HG03520 (cell line): ENCODE results near the gene PNMA8A.
"Not testable (repeated sequence)": the region's sequence is repeated elsewhere in the genome, so short reads cannot be mapped to it uniquely, and the experiment has no call there.

ENCODE experiments used
- ATAC-seq: cut with Tn5 transposase; IDR thresholded peaks from one replicate; pipeline ENCODE4 v1.9.1; 2021; ENCODE audit warnings: mild to moderate bottlenecking, moderate library complexity; ENCODE audit not compliant: unreplicated experiment

PNMA8A gene

DNA sequence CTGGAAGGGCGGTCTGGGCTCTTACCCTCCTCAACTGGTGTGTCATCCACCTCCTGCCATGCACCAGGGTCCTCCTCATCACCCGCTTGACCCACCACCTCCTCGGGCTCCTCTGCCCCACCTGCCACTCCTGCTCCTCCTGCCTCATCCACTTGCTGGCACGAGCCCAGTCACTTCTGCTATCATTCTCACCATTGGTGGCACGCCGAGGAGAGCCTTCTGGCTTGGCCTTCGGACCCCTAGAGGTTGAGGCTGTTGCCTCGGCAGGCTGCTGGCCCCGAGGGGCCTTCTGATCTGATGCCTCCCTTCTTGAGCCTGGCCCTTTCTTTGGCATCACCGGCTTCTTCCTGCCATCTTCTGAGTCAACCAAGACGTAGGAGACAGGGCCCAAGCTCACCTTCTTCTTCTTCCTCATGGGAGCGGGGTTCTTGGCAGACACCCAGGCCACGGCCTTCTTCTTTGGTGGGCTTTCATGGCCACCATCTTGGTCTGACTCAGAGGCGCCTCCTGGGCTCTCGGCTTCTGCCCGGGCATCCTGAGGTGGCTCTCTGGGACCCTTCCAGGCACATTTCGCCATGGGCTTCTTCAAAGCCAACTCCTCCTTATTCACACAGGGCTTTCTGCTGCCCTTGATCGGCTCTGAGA is 1.7 kb downstream of the PNMA8A start:
- no peak for ATAC-seq

DNA sequence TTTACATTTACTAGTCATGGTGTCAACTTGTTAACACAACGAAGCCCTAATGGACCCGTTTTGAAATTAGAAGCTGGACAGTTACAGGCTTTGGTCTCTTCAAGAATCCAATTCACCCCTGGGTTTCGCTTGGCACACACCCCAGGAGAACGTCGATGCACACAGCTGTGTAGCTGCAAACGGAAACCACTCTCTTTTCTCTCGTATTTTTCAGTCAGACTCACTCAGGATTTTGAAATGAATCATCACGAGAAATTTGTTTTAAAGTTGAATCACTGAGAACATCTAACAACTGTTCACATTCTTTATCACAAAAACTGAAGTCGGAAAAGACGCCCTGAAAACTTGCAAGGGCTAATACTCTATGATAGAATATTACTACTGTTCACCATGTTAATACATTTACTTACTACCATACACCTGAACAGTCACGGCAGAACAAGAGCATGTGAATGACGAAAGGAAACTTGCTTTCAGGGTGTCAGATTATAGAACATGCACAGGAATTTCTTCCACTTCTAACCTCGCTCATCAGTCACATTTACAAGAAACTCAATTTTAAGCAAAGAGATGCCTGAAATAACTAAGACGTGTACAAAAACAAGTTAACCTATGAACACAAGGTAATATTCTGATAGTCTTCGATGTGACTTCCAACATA is 4.7 kb downstream of the PNMA8A start:
- no peak for ATAC-seq

DNA sequence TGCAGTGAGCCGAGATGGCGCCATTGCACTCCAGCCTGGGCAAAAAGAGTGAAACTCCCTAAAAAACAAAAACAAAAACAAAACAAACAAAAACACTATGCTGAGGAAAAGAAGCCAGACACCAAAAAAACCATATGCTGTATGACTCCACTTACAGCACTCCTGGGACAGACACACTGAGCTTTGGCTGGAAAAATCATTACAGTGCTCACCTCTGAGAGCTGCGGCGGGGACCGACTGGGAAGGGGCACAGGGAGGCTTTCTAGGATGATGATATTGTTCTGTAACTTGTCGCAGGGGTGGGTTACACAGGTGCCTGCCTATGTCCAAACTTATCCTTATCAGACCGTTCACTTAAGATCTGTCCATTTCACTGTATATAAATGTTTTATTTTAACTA is 7.8 kb downstream of the PNMA8A start:
- no peak for ATAC-seq

DNA sequence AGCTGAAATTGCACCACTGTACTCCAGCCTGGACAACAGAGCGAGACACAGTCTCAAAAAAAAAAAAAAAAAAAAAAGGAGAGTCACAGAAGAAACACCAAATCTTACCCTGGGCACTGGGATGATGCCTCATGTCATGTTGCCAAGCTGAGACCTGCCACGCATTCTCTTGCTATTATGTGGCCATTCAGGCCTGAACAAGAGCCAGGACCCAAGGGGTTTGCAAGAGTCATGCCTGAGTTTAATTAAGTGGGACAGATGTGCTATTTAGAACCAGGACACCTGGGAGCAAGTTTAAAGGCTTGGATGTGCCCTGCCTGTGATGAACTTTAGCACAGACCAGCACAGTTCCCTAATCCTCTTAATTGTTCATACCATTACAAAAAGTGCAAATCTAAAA is 9.8 kb downstream of the PNMA8A start:
- no peak for ATAC-seq

DNA sequence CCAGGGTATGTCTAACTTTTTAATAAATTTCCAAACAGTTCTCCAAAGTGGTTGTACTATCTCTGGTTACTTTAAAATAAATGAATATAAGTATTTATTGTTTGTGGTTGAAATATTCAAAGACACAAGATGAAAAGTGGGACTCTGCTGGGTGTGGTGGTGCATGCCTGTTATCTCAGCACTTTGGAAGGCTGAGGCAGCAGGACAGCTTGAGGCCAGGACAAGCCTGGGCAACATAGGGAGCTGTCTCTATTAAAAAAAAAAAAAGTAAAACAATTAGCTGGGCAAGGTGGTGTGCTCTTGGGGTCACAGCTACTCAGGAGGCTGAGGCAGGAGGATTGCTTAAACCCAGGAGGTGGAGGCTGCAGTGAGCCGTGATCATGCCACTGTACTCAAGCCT is 10.4 kb downstream of the PNMA8A start:
- ATAC-seq = no peak

DNA sequence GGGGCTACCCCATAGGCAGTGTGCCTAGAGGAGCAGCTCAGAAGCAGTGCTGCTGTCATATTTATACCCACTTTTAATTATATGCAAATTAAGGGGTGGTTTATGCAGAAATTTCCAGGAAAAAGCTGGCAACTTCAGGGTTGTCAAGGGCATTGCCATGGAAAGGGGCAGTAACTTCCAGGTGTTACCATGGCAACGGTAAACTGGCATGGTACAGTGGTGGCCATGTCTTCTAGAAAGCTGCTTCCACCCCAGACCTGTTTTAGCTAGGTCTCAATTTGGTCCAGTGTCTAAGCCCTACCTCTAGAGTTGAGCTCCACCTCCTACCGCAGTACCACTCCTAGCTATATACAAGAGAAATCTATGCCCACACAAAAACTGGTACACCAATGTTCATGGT is 11.3 kb downstream of the PNMA8A start:
- ATAC-seq = no peak

DNA sequence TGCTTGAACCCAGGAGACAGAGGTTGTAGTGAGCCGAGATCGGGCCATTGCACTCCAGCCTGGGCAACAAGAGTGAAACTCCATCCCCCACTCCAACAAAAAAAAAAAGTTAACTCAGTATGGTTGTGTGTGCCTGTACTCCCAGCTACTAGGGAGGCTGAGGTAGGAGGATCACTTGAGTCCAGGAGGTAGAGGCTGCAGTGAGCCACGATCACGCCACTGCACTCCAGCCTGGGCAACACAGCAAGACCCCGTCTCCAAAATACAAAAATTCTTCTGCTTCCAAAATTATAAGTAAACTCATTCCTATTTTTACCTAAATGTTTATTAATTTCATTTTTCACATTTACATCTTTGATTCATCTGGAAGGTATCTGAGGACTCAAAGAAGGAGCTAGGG is 14.4 kb downstream of the PNMA8A start:
- no peak for ATAC-seq

DNA sequence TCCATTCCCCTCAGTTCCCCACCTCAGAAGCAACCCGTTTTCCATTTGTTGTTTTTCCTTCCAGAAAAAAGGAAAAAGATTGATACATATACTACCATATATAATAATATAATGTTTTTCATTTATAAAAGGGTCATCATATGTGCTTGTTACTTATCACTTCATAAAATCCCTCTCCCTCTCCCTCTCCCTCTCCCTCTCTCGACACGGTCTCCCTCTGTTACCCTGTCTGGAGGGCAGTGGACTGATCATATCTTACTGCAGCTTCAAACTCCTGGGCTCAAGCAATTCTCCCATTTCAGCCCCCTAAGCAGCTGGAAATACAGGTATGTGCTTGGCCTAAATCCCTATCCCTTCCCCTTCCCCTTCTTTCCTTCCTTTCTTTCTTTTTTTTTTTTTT is 17.1 kb downstream of the PNMA8A start:
- ATAC-seq = no peak

DNA sequence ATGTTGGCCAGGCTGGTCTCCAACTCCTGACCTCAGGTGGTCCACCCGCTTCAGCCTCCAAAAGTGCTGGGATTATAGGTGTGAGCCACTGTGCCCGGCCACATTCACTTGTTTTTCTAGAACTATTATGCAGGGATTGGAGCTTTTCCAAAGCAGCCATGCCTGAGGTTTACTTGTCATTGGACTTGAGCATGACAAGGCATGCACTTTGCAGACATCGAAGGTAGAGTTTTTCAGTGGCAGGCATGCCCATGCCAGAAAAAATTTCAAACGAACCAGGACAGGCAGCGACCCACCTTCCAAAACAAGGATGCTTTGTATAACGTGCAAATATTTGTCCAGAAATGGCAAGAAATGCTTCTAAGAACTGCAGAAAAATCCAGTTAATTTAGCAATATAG is 17.7 kb downstream of the PNMA8A start:
- ATAC-seq = no peak

DNA sequence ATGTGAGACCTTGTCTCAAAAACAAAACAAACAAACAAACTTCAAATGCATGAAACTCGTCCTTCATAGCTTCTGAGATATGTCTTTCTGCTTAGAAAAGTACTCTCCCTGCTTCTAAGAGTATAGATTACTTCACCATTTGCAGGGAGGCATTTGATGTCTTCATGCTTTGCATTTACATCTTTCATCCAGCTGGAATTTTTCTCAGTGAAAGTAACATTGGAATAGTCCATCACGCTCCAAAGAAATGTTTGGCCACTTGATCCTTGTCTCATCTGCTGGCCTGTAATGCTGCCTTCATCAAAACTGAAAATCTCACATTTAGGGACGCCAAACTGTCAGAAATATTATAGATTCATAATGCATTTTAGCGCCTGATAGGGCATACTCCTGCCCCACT is 19.2 kb downstream of the PNMA8A start:
- no peak for ATAC-seq

DNA sequence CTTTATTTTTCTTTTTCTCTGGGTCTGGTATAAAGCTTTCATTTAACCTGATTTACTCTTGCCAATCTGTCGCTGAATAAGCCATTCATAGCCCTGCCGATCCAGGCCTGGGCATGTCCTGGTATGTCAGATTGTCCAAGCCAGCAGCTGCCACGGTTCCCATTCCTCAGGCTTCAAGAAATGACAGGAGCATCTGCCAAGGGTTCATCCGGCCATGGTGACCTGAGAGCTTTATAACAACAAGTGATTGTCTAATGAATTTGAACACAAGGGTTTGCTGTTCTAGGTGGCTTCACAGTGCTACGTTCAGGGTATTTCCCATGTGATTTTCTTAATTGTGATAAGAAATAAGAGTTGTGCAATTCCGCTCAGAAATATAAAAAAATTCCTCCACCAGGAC is 20.0 kb downstream of the PNMA8A start:
- ATAC-seq = no peak

DNA sequence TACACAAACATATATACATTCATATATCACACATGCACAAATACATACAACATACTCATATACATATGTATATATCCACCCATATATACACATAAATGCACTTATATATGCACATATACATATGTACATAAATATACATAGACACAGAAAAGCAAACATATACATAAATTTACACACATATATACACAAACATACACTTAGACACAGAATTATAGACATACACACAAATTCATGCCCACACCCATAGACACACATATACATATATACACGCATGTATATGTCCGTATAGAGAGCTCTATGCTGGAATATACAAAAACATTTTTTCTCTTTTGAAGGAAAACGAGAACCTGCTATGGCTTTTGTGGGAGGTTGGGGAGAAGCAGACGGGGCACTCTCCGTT is 20.6 kb downstream of the PNMA8A start:
- no peak for ATAC-seq

DNA sequence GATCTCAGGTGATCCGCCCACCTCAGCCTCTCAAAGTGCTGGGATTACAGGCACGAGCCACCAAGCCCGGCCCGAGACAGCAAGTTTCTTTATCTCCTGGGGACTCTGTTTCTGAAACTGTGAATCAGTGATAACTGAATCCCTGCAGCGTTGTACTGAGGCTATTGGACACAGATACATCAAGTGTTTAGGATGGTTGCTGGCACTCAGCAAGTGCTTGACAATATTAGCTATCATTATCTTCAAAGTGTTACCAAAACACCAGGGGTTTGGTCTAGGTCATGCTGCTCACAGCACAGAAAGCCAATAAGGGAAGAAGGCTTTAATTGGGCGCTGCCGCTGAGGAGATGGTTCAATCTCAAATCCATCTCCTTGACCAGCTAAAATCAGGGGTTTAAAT is 22.1 kb downstream of the PNMA8A start:
- no peak for ATAC-seq

DNA sequence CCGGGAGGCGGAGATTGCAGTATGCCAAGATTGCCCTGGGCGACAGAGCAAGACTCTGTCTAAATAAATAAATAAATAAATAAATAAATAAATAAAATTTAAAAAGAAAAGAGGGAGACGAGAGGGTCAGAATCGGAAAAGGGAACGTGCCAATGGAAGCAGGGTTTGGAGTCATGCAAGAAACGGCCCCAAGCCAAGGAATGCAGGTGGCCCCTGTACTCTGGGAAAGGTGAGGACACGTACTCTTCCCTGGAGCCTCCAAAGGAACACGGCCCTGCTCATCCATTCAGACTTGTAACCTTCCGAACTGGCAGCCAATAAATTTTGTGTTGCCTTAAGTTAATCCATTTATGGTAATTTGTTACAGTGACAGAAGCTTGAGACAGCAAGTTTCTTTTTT is 22.8 kb downstream of the PNMA8A start:
- ATAC-seq = no peak

DNA sequence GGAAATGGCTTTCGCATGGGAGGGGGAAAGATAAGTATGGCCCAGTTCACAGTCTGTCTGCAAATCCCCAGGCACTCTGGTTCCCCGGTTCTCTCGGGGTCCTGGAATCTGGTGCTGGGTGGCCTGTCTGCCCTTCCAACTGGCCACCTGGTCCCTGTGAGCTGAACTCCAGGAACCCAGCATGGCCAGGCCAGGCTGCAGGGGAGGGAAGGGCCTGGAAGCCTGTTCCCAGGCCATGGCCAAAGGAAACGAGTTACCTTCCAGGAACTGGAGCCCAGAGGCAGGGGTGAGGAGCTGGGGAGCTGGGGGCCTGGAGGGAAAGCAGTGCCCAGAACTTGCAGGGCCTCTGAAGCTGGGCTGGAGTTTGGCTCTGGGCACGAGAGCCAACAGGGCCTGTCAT is 23.5 kb downstream of the PNMA8A start:
- ATAC-seq = no peak

DNA sequence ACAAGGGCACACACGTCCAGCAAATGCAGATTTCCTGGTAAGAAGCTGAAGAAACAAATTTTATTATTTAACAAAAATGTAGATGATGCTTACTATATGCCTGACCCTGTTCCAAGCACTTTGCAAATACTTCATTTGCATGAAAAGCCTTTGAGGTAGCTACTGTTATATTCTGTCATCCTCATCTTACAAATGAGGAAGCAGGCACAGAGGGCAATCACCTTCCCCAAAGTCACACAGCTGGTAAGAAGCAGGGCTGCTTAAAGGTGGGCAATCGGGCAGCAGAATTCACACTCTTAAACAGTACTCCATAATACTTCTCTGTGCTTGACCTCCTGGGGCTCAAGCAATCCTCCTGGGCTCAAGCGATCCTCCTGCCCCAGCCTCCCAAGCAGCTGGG is 24.4 kb downstream of the PNMA8A start:
- ATAC-seq = no peak

DNA sequence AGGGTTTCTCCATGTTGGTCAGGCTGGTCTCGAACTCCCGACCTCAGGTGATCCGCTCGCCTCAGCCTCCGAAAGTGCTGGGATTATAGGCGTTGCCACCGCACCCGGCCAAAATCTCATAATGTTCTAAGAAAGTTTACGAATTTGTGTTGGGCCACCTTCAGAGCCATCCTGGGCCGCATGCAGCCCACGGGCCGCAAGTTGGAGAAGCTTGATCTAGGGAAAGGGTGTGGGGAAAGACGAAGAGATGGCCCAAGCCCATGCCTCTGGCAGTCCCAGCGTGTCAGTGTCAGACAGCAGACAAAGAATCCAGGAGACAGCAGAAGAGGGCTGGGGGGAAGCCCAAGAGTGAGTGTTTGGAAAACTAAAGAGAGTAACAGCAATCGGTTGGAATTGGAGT is 25.3 kb downstream of the PNMA8A start:
- ATAC-seq = no peak

DNA sequence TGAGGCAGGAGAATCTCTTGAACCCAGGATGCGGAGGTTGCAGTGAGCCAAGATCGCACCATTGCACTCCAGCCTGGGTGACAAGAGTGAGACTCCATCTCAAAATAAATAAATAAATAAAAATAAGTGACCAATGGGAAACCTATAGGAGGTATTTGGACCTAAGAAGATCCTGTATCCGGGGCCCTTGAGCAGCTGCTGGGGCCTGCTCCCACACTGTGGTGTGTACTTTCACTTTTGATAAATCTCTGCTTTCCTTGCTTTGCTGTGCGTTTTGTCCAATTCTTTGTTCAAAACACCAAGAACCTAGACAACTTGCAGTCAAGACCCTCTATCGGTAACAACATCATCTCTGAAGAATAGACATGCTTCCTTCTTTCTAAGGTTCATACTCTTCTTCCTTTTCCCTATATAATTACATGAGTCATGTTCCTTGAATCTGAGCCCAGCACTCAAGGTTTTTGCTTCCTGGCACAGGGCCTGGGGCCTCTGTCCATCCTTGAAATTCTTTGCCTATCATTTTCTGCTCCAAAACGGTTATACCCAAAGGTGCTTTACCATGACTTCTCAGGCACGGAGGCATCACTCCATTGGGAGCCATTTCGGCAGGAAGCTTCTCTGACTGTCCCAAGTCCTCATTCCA is 28.4 kb downstream of the PNMA8A start:
- ATAC-seq = no peak

DNA sequence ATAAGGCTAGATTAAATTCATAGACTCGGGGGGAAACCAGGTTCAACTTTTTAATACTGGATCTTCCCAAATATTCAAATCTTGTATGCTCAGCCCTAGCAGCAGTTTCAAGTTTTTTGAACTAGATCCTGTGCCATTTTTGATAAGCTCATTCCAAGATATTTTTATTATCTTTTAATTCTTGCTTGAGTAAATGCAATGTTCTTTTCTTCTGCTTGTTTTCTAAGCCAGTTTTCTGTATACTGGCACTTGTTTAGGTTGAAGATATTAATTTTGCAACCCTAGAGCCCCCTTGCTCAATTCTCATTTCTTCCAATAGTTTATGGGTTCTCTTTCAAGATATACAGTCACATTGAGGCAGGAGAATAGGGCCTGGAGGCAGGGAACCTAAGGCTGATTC is 29.5 kb downstream of the PNMA8A start:
- no peak for ATAC-seq

DNA sequence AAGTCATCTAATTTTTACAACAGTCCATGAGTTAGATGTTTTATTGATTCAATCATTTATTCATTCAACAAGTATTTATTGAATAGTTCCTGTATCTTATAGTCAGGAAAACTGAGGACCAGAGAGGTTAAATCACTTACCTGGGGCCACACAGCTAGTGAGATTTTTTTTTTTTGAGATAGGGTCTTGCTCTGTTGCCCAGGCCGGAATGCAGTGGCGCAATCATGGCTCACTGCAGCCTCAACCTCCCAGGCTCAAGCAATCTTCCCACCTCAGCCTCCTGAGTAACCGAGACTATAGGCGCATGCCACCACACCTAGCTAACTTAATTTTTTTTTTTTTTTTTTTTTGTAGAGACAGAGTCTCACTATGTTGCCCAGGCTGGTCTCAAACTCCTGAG is 35.7 kb downstream of the PNMA8A start:
- ATAC-seq = not testable (repeated sequence)

DNA sequence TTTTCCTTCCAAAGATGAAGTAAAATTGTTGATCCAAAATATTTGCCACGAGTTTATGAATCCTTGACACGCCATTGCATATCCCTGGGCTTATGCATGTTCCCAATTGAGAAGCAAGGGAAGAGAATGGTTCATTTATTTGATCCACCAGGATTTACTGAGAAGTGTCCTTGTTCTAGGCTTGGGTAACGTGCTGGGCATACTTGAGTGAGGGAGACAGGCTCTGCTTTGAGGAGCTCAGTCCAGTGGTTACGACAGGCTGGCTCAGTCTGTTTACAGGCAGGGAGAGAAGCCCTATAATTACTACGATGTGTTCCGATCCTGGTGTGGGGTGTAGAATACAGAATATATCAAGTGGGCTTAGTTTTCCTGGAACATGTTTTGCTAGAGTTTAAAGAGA is 36.4 kb downstream of the PNMA8A start:
- ATAC-seq = no peak

DNA sequence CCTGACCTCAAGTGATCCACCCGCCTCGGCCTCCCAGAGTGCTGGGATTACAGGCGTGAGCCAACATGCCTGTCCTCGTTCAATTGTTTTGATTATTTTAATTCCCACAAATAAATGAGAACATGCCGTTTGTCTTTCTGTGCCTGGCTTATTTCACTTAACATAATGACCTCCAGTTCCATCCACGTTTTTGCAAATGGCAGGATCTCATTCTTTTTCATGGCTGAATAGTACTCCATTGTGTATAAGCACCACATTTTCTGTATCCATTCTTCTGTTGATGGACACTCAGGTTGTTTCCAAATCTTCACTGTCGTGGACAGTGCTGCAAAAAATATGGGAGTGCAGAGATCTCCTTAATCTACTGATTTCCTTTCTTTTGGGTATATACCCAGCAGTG is 37.9 kb downstream of the PNMA8A start:
- ATAC-seq = not testable (repeated sequence)

DNA sequence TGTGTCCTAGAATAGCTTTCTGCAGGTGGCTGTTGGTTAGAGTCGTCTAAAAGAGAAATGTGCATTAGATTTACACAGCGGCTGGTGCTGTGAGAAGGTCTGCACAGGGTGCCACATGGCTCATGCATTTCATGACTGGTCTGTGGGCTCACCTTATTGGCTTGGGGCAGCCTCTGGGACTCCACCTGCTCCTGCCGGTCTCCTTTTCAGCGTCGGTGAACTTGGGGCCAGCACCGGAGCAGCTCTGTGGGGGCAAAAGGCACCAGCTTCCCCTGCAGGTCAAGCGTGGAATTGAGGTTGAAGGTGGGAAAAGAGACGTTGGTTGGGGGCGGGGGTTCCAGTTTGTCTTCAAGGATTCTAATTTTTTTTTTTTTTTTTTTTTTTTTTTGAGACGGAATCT is 39.5 kb downstream of the PNMA8A start:
- ATAC-seq = no peak
